HG03439 (cell line): ENCODE data around the gene TSEN2.
"Not testable (repeated sequence)": the region's sequence is repeated elsewhere in the genome, so short reads cannot be mapped to it uniquely, and the experiment has no call there.

Experiments used
- ATAC-seq: cut with Tn5 transposase; IDR thresholded peaks from one replicate; pipeline ENCODE4 v1.9.1; 2021; ENCODE audit warnings: mild to moderate bottlenecking, moderate library complexity; ENCODE audit not compliant: unreplicated experiment

The TSEN2 gene

GRCh38 chr3:12501360-12502020, 17.2 kb downstream of the TSEN2 start:
- no peak for ATAC-seq

- no peak for ATAC-seq
Observed at GRCh38 chr3:12503126-12503957, 19.1 kb downstream of the TSEN2 start.

- no peak for ATAC-seq
Observed at GRCh38 chr3:12506201-12506709, 22.0 kb downstream of the TSEN2 start.

- no peak for ATAC-seq
Observed at GRCh38 chr3:12507591-12508281, 23.5 kb downstream of the TSEN2 start.

- ATAC-seq, result no peak
Observed at GRCh38 chr3:12508291-12508700, 24.0 kb downstream of the TSEN2 start.

- no peak for ATAC-seq
Observed at GRCh38 chr3:12509466-12509865, 25.2 kb downstream of the TSEN2 start.

- ATAC-seq, result no peak
Observed at GRCh38 chr3:12512534-12513118, 28.3 kb downstream of the TSEN2 start.

GRCh38 chr3:12513694-12514446, 29.6 kb downstream of the TSEN2 start:
- no peak for ATAC-seq

GRCh38 chr3:12515631-12516030, 31.4 kb downstream of the TSEN2 start:
- no peak for ATAC-seq

- ATAC-seq, result no peak
Observed at GRCh38 chr3:12516873-12517272, 32.6 kb downstream of the TSEN2 start.

GRCh38 chr3:12518261-12519028, 34.2 kb downstream of the TSEN2 start:
- no peak for ATAC-seq

- ATAC-seq, result no peak
Observed at GRCh38 chr3:12521010-12521409, 36.7 kb downstream of the TSEN2 start.

- no peak for ATAC-seq
Observed at GRCh38 chr3:12522721-12523120, 38.4 kb downstream of the TSEN2 start.

GRCh38 chr3:12527757-12528143, 43.5 kb downstream of the TSEN2 start:
- ATAC-seq, result no peak

- no peak for ATAC-seq
Observed at GRCh38 chr3:12532182-12532581, 47.9 kb downstream of the TSEN2 start.

GRCh38 chr3:12536423-12536822, 52.1 kb downstream of the TSEN2 start:
- ATAC-seq, result no peak

GRCh38 chr3:12541625-12542024, 57.3 kb downstream of the TSEN2 start:
- no peak for ATAC-seq

GRCh38 chr3:12543497-12543896, 59.2 kb downstream of the TSEN2 start:
- not testable (repeated sequence) for ATAC-seq

GRCh38 chr3:12544652-12545472, 60.6 kb downstream of the TSEN2 start:
- ATAC-seq, result no peak
